GM12875 (cell line): ENCODE results near the gene MAPK1.

ENCODE experiments used
- H3K4me3 ChIP-seq: one replicate; pipeline ENCODE4 v1.5.1; 2011; ENCODE audit warnings: low read depth, low read length, control low read depth
- TF ChIP-seq, protein P1 (sequence below): IDR thresholded peaks from 2 replicates; pipeline ENCODE4 v1.5.1; 2011; ENCODE audit warnings: low read depth, mild to moderate bottlenecking, control low read depth, inconsistent platforms, low read length, moderate library complexity, borderline replicate concordance; ENCODE audit not compliant: insufficient read depth

MAPK1 gene

DNA sequence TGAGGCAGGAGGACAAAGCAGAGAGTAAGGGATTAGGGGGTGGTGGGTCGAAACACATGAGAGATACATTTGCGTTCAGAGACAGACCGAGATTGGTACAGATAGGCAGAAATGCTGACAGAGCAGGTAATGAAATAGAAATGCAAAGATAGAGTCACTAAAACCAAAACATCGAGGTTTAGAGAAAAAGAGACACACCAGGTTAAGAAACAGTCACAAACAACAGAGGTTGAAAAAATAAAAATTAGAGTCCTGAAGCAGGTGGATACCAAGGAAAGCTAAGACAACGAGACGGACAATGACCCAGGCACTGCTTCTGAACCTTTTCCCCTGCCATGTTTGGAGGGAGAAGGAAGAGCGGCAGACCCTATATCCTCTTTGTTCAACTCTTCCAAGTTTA, 1.2 kb upstream of the MAPK1 start:
- TF ChIP-seq, protein P1, sequence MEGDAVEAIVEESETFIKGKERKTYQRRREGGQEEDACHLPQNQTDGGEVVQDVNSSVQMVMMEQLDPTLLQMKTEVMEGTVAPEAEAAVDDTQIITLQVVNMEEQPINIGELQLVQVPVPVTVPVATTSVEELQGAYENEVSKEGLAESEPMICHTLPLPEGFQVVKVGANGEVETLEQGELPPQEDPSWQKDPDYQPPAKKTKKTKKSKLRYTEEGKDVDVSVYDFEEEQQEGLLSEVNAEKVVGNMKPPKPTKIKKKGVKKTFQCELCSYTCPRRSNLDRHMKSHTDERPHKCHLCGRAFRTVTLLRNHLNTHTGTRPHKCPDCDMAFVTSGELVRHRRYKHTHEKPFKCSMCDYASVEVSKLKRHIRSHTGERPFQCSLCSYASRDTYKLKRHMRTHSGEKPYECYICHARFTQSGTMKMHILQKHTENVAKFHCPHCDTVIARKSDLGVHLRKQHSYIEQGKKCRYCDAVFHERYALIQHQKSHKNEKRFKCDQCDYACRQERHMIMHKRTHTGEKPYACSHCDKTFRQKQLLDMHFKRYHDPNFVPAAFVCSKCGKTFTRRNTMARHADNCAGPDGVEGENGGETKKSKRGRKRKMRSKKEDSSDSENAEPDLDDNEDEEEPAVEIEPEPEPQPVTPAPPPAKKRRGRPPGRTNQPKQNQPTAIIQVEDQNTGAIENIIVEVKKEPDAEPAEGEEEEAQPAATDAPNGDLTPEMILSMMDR = no peak
- H3K4me3 ChIP-seq = no peak overlapping the region

DNA sequence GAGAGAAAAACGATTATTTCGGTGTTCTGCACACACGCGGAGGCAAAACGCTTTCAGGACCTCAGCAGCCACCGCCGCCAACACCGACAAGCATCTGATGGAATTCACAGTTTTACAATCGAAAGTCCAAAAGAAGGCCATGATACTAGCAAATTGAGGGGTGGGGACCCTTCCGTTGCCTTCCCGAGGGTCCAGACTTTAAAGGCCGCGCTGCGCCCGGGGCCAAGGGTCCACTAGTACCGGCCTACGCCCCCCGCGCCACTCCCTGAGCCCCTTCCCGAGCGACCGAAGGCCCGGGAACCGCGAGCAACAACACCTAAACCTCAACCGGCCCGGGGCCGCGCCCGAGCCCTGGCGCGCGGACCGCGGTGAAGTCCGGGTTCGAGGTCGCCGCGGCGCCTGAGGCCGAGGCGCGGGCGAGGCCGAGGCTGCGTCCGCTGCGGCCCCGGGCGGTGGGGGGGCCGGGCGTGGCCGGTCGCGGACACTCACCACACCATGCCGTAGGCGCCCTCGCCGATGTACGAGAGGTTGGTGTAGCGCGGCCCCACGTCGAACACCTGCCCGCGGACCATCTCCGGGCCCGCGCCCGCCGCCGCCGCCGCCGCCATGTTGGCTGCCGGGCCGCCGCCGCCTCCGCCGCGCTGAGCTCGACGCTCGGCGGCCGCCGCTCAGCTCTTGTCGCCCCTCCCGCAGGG, 465 bp downstream of the MAPK1 start:
- TF ChIP-seq, protein P1 = no peak
- peak overlapping the region; percentile 78 for H3K4me3 ChIP-seq

DNA sequence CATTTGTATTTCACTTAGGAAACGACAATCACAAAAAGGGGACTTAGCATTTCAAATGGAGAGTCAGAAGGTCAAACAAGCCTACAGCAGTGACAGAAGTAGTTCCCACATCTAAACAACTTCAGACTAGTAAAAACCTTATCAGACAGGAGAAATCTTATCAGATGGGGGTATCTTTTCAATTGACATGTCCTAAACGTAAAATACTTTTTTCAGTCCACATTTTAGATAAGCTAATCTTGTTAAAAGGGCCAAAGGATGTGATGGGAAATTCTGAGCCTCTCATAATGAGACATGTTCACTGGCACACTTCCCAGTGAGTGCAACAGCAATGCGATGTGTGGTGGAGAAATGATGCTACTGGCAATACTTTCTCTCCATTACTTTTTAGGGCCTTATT, 2.4 kb downstream of the MAPK1 start:
- no peak overlapping the region for H3K4me3 ChIP-seq
- TF ChIP-seq, protein P1 = no peak

DNA sequence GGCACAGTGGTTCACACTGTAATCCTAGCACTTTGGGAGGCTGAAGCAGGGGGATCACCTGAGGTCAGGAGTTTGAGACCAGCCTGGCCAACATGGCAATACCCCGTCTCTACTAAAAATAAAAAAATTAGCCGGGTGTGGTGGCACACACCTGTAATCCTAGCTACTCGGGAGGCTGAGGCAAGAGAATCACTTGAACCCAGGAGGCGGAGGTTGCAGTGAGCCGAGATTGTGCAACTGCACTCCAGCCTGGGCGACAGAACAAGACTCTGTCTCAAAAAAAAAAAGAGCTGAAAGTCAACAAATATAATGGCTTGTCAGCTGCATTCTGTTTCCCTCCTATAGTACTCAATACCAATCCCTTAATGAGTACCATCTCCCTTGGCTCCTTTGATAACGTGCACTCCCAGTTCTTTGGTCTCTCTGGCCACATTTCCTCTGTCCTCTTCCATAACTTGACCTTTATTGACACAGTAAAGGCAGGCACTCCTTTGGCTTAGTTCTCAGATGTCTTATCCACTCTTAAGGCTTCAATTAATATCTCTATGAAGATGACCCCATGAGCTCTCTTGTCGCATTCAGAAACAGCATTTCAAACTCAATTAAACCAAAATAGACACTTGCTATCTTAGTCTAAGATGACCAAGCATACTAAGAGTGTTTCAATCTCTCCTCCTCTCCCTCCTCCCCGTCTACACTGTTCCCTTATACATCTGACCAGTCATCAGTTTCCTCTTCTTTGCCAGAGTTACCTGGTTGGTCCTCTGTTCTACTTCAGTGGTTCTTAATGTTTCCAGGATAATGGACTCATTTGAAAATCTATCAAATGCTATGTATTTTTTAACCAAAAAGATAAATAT, 4.8 kb downstream of the MAPK1 start:
- H3K4me3 ChIP-seq = no peak overlapping the region
- TF ChIP-seq, protein P1 = no peak

DNA sequence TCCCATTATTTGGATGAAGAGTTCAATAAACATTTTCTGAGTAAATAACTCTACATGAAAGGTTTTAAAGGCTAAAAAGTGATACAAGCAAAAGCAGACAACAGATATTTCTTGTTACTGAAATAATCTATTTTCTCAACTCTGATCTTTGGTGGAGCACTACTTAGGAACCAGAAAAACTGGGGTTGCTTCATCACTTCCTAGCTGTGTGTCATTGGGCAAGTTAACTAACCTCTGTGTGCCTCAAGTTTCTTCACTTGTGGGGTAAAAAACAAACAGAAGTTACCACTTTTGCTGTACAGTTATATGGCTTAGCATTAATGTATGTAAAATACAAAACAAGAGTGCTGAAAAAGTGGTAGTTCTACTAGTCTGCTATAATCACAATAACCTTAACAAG, 5.6 kb downstream of the MAPK1 start:
- TF ChIP-seq, protein P1 = no peak

DNA sequence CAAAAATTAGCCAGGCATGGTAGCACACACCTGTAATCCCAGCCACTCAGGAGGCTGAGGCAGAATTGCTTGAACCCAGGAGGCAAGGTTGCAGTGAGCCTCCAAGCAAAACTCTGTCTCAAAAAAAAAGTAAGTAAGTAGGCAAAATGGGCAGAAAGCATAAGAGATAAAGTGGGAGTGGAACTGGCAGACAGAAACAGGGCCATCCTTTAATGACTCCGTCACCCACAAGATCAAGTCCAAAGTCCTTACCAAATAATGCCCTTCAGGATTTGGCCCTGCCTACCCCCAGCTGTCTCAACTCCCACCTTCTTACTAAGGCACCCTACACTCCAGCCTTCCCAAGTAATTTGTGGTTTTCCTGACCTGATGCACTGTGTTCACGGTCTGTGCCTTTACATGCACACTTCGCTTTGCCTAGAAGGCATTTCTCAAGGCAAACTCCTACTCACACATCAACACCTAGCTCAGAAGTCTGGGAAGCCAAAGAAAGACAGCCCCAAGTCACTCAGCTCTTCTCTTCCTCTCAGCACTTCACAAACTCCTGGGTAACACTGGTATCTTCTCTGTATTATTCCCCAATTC, 6.1 kb downstream of the MAPK1 start:
- no peak overlapping the region for H3K4me3 ChIP-seq

More for the DNA sequence above, 5.6 kb downstream of the MAPK1 start:
- H3K4me3 ChIP-seq = no peak overlapping the region

More for the DNA sequence above, 6.1 kb downstream of the MAPK1 start:
- TF ChIP-seq, protein P1 = no peak
